ENCODE measurements around the gene HCRT. TPM values are rescaled to one million over a fixed set of nuclear protein-coding genes. Genes with fewer than 3 reads are reported as not detected.
A peak's percentile ranks its signal among the peaks of the same experiment; 100 is the strongest.

HCRT gene
- total and polyA plus RNA-seq, 9 donors = 0.13 to 0.94 (median 0.60) TPM

- Histone ChIP-seq H3K36me3 (ENCODE audit: control insufficient read depth, insufficient read depth, low read length) (peaks cover 42% of the 10 kb centered on the region), H3K4me1 (ENCODE audit: control insufficient read depth, insufficient read depth, low read length) (peaks cover 1% of the 10 kb centered on the region), H3K27me3 (ENCODE audit: control insufficient read depth, insufficient read depth, low read length) (no peaks in the 10 kb centered on the region), H3K27ac (ENCODE audit: low read length) (peak overlapping the region; percentile 13), H3K4me3 (ENCODE audit: low read length) (no peak overlapping the region), H3K9me3 (replicated peaks; ENCODE audit: control insufficient read depth, low read depth, low read length) (no peaks in the 10 kb centered on the region)
- 92% methylated on average over 2 of the region's 12 CpGs for WGBS (ENCODE audit: insufficient coverage)
- DNase-seq = no peak
These were observed 14.3 kb upstream of the HCRT start for GRCh38 chr17:42199416-42200011.

- no peak overlapping the region for H3K4me3 ChIP-seq (ENCODE audit: low read length)
- H3K9me3 ChIP-seq (replicated peaks; ENCODE audit: control insufficient read depth, low read depth, low read length) = no peaks in the 10 kb centered on the region
- peaks cover 36% of the 10 kb centered on the region for H3K36me3 ChIP-seq (ENCODE audit: control insufficient read depth, insufficient read depth, low read length)
- H3K27me3 ChIP-seq (ENCODE audit: control insufficient read depth, insufficient read depth, low read length) = no peaks in the 10 kb centered on the region
- H3K4me1 ChIP-seq (ENCODE audit: control insufficient read depth, insufficient read depth, low read length) = peaks cover 6% of the 10 kb centered on the region
- peak; percentile 69 for DNase-seq
- 100% methylated on average over 1 of the region's 4 CpGs for WGBS (ENCODE audit: insufficient coverage)
- H3K27ac ChIP-seq (ENCODE audit: low read length) = peak overlapping the region; percentile 47
These were observed 13.6 kb upstream of the HCRT start for GRCh38 chr17:42198897-42199296.

DNA sequence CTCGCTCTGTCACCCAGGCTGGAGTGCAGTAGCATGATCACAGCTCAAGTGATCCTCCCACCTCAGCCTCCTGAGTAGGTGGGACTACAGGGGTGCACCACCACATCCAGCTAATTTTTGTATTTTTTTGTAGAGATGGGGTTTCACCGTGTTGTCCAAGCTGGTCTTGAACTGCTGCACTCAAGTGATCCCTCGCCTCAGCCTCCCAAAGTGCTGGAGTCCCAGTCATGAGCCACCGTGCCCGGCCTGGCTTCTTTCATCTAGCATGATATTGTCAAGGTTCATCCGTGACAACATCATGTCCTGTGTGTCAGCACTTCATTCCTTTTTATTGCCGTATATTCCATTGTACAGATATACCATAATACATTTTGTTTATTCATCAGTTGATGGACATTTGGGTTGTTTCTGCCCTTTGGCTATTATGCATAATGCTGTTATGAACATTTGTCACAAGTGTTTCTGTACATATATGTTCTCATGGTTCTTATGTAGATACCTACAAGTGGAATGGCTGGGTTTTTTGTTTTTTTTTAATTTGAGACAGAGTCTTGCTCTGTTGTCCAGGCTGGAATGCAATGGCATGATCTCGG is 12.4 kb upstream of the HCRT start:
- H3K4me3 ChIP-seq (ENCODE audit: low read length) = no peak overlapping the region
- no peaks in the 10 kb centered on the region for H3K9me3 ChIP-seq (replicated peaks; ENCODE audit: control insufficient read depth, low read depth, low read length)
- peaks cover 15% of the 10 kb centered on the region for H3K4me1 ChIP-seq (ENCODE audit: control insufficient read depth, insufficient read depth, low read length)
- no peak overlapping the region for H3K27ac ChIP-seq (ENCODE audit: low read length)
- no peak for DNase-seq
- 90% methylated on average over 5 of the region's 8 CpGs for WGBS (ENCODE audit: insufficient coverage)
- no peaks in the 10 kb centered on the region for H3K27me3 ChIP-seq (ENCODE audit: control insufficient read depth, insufficient read depth, low read length)
- H3K36me3 ChIP-seq (ENCODE audit: control insufficient read depth, insufficient read depth, low read length) = peaks cover 33% of the 10 kb centered on the region

- H3K9me3 ChIP-seq (replicated peaks; ENCODE audit: control insufficient read depth, low read depth, low read length) = no peaks in the 10 kb centered on the region
These were observed 9.0 kb upstream of the HCRT start, which contains the start of gene GHDC for GRCh38 chr17:42193969-42194899. Gene GHDC, minus strand, starts transcription at chr17:42194494. Its CDS starts 913 bp downstream, at chr17:42193581.

DNA sequence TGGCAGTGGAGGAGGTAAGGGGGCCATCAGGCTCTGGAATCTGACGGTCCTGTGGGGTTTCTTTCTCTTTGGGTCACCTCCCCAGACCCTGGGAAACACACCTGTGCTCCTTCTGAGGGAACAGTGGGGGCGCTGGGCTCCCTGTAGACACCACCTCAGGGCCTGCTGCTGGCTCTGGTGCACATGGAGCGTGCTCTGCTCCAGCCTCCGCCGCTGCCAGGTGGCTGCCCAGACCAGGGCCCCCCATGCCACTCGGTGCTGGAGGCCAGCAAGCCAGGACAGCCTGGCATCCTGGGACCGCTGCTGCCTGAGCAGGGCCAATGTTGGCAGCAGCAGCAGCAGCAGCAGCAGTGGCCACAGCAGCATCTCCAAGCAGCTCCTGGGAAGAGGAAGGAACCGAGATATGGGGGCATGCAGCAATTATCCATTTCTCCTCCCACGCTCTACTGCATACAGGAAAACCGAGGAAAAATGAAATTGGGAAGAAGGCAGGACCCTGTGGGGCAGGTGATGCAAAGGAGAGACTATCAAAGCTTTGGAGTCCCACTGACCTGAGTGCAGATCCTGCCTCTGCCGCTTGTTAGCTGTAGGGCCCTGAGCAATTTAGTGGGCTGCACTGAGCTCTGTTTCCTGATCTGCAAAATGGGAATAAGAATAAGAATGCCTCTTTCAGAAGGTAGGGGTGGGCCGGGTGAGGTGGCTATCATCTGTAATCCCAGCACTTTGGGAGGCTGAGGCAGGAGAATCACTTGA is 8.1 kb upstream of the HCRT start:
- H3K27ac ChIP-seq (ENCODE audit: low read length) = no peak overlapping the region
- no peaks in the 10 kb centered on the region for H3K9me3 ChIP-seq (replicated peaks; ENCODE audit: control insufficient read depth, low read depth, low read length)
- WGBS (ENCODE audit: insufficient coverage) = 81% methylated on average over 10 of the region's 12 CpGs
- peaks cover 18% of the 10 kb centered on the region for H3K4me1 ChIP-seq (ENCODE audit: control insufficient read depth, insufficient read depth, low read length)
- no peak for DNase-seq
- H3K36me3 ChIP-seq (ENCODE audit: control insufficient read depth, insufficient read depth, low read length) = peaks cover 4% of the 10 kb centered on the region
- H3K4me3 ChIP-seq (ENCODE audit: low read length) = peak overlapping the region; percentile 91
- H3K27me3 ChIP-seq (ENCODE audit: control insufficient read depth, insufficient read depth, low read length) = no peaks in the 10 kb centered on the region

More at GRCh38 chr17:42193969-42194899, 9.0 kb upstream of the HCRT start, which contains the start of gene GHDC:
- Histone ChIP-seq H3K4me3 (ENCODE audit: low read length) (peak within 1 kb of the TSS; percentile 91), H3K4me1 (ENCODE audit: control insufficient read depth, insufficient read depth, low read length) (peaks cover 15% of the 10 kb centered on the region), H3K27me3 (ENCODE audit: control insufficient read depth, insufficient read depth, low read length) (no peaks in the 10 kb centered on the region), H3K36me3 (ENCODE audit: control insufficient read depth, insufficient read depth, low read length) (peaks cover 4% of the 10 kb centered on the region), H3K27ac (ENCODE audit: low read length) (peak within 1 kb of the TSS; percentile 78)
- DNase-seq = peak; percentile 93
- 8% methylated on average over 16 of the region's 24 CpGs for WGBS (ENCODE audit: insufficient coverage)

DNA sequence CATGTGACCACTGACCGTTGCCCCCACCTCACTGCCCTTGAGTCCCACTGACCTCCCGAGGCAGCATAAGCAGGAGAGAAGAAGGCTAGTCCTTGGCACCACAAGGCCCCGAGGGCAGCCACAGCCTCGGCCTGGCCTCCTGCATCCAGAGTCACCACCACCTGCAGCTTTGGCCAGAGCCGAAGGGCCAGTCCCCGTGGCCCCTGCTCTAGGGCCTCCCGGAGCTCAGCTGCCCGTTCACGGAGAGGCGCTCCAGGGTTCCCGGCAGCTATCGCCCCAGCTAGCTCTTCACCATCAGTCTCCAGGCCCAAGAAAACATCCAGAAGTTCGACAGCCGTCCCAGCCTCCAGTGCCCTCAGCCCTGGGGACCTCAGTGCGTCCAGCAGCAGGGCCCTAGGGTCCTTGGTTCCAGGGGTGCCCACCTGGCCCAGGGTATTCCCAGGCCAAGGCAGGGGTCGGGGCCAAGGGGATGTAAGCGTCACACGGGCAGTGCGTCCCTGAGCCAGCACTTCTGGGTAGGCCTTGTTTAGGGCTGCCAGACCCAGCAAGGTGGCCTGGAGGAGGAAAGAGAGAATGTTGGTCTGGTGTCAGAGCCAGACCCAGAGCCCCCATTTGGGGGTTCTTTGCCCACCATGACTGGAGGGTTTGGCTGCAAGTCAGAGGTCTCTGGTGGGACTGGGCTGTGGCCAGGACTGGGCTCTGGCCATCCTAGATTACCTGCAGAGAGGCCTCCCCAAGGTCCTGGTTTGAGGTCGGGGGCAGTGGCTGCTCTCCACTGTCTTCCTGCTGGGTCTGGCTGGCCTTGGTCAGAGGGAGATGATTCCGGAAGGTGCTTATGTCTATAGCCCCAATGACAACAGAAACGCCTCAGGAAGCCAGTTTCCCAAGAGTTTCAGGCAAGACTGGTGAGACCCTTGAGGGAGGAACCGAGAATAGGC is 7.2 kb upstream of the HCRT start:
- 75% methylated on average over 20 of the region's 23 CpGs for WGBS (ENCODE audit: insufficient coverage)
- H3K4me3 ChIP-seq (ENCODE audit: low read length) = no peak overlapping the region

GRCh38 chr17:42191275-42191608 is 6.0 kb upstream of the HCRT start:
- Histone ChIP-seq H3K27me3 (ENCODE audit: control insufficient read depth, insufficient read depth, low read length) (no peaks in the 10 kb centered on the region), H3K27ac (ENCODE audit: low read length) (no peak overlapping the region), H3K36me3 (ENCODE audit: control insufficient read depth, insufficient read depth, low read length) (peaks cover 4% of the 10 kb centered on the region), H3K4me3 (ENCODE audit: low read length) (no peak overlapping the region), H3K9me3 (replicated peaks; ENCODE audit: control insufficient read depth, low read depth, low read length) (no peaks in the 10 kb centered on the region), H3K4me1 (ENCODE audit: control insufficient read depth, insufficient read depth, low read length) (peaks cover 18% of the 10 kb centered on the region)
- 100% methylated on average over 1 of the region's 5 CpGs for WGBS (ENCODE audit: insufficient coverage)
- no peak for DNase-seq

More for the DNA sequence above, 7.2 kb upstream of the HCRT start:
- Histone ChIP-seq H3K36me3 (ENCODE audit: control insufficient read depth, insufficient read depth, low read length) (peaks cover 4% of the 10 kb centered on the region), H3K4me1 (ENCODE audit: control insufficient read depth, insufficient read depth, low read length) (peaks cover 18% of the 10 kb centered on the region), H3K9me3 (replicated peaks; ENCODE audit: control insufficient read depth, low read depth, low read length) (no peaks in the 10 kb centered on the region), H3K27me3 (ENCODE audit: control insufficient read depth, insufficient read depth, low read length) (no peaks in the 10 kb centered on the region), H3K27ac (ENCODE audit: low read length) (no peak overlapping the region)
- no peak for DNase-seq

DNA sequence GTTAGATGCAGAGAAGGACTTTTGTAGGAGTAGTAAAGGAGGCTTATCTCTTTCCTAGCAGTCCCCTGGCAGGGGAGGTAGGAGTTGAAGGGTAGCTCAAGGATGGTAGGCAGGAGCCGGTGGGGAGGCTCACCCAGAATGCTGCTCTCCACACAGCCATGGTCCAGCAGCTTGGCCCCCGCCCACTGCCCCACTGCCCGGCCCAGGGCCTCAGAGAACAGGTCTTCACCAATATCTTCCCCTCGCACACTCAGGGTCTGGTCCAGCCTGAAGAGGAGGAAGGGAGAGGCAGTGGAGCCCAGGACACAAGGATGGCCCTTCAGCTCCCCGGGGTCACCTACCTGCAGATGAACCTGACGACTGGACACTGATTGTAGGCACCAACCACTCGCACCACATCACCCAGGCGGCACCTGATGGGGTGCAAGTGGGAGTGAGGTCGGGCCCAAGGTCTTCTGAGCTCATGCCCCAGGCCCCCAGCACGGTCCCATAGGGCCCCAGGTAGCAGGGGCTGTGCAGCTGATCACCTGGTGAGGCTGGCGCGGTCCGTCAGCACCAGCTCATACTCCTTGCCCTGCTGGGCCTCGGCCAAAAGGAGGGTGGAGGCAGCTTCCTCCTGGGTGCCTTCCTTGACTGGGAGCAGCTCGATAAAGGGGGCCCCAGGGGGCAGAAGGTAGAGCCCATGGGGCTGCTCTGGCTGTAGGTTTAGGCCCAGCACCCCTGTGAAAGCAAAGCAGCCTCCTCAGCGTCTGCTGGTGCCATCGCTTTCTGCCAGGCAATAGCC is 5.4 kb upstream of the HCRT start:
- 82% methylated on average over 9 of the region's 17 CpGs for WGBS (ENCODE audit: insufficient coverage)
- Histone ChIP-seq H3K4me1 (ENCODE audit: control insufficient read depth, insufficient read depth, low read length) (peaks cover 19% of the 10 kb centered on the region), H3K9me3 (replicated peaks; ENCODE audit: control insufficient read depth, low read depth, low read length) (no peaks in the 10 kb centered on the region), H3K27me3 (ENCODE audit: control insufficient read depth, insufficient read depth, low read length) (no peaks in the 10 kb centered on the region), H3K36me3 (ENCODE audit: control insufficient read depth, insufficient read depth, low read length) (peaks cover 4% of the 10 kb centered on the region), H3K4me3 (ENCODE audit: low read length) (no peak overlapping the region), H3K27ac (ENCODE audit: low read length) (no peak overlapping the region)
- no peak for DNase-seq

DNA sequence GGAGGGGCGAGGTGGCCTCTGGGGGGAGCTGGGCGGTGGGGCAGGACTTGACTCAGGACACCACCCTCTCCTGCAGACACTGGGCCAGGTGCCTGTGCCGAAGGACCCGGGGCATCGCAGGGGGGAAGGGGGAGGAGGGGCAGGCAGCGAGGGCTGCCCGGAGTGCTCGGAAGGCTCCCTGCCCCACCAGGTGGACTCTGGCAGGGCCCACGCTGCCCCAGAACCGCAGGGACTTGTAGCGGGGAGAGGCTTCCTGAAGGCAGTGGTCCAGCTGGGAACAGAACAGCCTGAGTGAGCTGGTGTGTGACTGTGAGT is 4.4 kb upstream of the HCRT start:
- Histone ChIP-seq H3K4me3 (ENCODE audit: low read length) (no peak overlapping the region), H3K27ac (ENCODE audit: low read length) (no peak overlapping the region), H3K27me3 (ENCODE audit: control insufficient read depth, insufficient read depth, low read length) (peaks cover 3% of the 10 kb centered on the region), H3K36me3 (ENCODE audit: control insufficient read depth, insufficient read depth, low read length) (peaks cover 4% of the 10 kb centered on the region), H3K4me1 (ENCODE audit: control insufficient read depth, insufficient read depth, low read length) (peaks cover 28% of the 10 kb centered on the region), H3K9me3 (replicated peaks; ENCODE audit: control insufficient read depth, low read depth, low read length) (no peaks in the 10 kb centered on the region)
- WGBS (ENCODE audit: insufficient coverage) = 55% methylated on average over 8 of the region's 11 CpGs
- no peak for DNase-seq

All from muscle of leg (tissue), 11 donors.